ENCODE results near the gene C5AR2. TPM values are rescaled to one million over a fixed set of nuclear protein-coding genes. Genes with fewer than 3 reads are reported as not detected.
"Not testable (repeated sequence)": the region's sequence is repeated elsewhere in the genome, so short reads cannot be mapped to it uniquely, and the experiment has no call there.

C5AR2 gene
- total and polyA plus RNA-seq, 2 donors: 0.52 to 0.78 TPM

DNA sequence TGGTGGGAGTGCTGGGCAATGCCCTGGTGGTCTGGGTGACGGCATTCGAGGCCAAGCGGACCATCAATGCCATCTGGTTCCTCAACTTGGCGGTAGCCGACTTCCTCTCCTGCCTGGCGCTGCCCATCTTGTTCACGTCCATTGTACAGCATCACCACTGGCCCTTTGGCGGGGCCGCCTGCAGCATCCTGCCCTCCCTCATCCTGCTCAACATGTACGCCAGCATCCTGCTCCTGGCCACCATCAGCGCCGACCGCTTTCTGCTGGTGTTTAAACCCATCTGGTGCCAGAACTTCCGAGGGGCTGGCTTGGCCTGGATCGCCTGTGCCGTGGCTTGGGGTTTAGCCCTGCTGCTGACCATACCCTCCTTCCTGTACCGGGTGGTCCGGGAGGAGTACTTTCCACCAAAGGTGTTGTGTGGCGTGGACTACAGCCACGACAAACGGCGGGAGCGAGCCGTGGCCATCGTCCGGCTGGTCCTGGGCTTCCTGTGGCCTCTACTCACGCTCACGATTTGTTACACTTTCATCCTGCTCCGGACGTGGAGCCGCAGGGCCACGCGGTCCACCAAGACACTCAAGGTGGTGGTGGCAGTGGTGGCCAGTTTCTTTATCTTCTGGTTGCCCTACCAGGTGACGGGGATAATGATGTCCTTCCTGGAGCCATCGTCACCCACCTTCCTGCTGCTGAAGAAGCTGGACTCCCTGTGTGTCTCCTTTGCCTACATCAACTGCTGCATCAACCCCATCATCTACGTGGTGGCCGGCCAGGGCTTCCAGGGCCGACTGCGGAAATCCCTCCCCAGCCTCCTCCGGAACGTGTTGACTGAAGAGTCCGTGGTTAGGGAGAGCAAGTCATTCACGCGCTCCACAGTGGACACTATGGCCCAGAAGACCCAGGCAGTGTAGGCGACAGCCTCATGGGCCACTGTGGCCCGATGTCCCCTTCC lies 11.8 kb upstream of the C5AR2 start:
- Histone ChIP-seq H3K27me3 (ENCODE audit: control insufficient read depth in 2 of 2, insufficient read depth in 1 of 2, low read length in 1 of 2) (peaks cover 0 to 8% of the 10 kb centered on the region in 2 donors), H3K9me3 (ENCODE audit: control insufficient read depth in 2 of 2, insufficient read depth in 1 of 2, low read length in 1 of 2) (no peaks in the 10 kb centered on the region), H3K36me3 (ENCODE audit: control insufficient read depth in 2 of 2, insufficient read depth in 2 of 2, low read length in 1 of 2) (no peaks in the 10 kb centered on the region), H3K27ac (ENCODE audit: low read depth in 1 of 2, low read length in 1 of 2) (no peak overlapping the region), H3K4me3 (ENCODE audit: low read length in 2 of 2) (no peak overlapping the region), H3K4me1 (ENCODE audit: control insufficient read depth in 2 of 2, insufficient read depth in 2 of 2, low read length in 2 of 2) (no peaks in the 10 kb centered on the region)
- 96% methylated on average over 46 of the region's 46 CpGs for WGBS
- DNase-seq (ENCODE audit: low read depth in 6 of 9, low spot score in 9 of 9): no peak

DNA sequence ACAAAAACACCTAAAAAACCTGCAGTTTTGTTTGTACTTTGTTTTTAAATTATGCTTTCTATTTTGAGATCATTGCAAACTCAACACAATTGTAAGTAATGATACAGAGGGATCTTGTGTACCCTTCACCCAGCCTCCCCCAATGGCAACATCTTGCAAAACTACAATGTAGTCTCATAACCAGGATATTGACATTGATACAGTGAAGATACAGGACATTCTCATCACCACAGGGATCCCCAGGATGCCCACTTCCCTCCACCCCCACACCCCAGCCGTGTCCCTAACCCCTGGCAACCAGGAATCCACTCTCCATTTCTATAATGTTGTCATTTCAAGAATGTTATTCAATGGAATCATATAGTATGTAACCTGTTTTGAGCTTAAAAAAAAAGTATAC lies 10.3 kb upstream of the C5AR2 start:
- H3K27ac ChIP-seq (ENCODE audit: low read depth in 1 of 2, low read length in 1 of 2): no peak overlapping the region
- no peak overlapping the region for H3K4me3 ChIP-seq (ENCODE audit: low read length in 2 of 2)
- WGBS: 91% methylated on average over 1 of the region's 1 CpG
- DNase-seq (ENCODE audit: low read depth in 6 of 9, low spot score in 9 of 9): no peak
- no peaks in the 10 kb centered on the region for H3K4me1 ChIP-seq (ENCODE audit: control insufficient read depth in 2 of 2, insufficient read depth in 2 of 2, low read length in 2 of 2)
- no peaks in the 10 kb centered on the region for H3K9me3 ChIP-seq (ENCODE audit: control insufficient read depth in 2 of 2, insufficient read depth in 1 of 2, low read length in 1 of 2)
- no peaks in the 10 kb centered on the region for H3K36me3 ChIP-seq (ENCODE audit: control insufficient read depth in 2 of 2, insufficient read depth in 2 of 2, low read length in 1 of 2)
- peaks cover 0 to 4% of the 10 kb centered on the region in 2 donors for H3K27me3 ChIP-seq (ENCODE audit: control insufficient read depth in 2 of 2, insufficient read depth in 1 of 2, low read length in 1 of 2)

DNA sequence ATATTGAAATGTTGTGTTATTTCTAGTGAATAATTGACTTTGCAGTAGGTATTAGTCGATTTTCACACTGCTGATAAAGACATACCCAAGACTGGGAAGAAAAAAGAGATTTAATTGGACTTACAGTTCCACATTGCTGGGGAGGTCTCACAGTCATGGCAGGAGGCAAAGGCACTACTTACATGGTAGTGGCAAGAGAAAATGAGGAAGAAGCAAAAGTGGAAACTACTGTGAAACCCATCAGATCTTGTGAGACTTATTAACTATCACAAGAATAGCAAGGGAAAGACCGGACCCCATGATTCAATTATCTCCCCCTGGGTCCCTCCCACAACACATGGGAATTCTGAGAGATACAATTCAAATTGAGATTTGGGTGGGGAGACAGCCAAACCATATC lies 9.9 kb upstream of the C5AR2 start:
- no peaks in the 10 kb centered on the region for H3K4me1 ChIP-seq (ENCODE audit: control insufficient read depth in 2 of 2, insufficient read depth in 2 of 2, low read length in 2 of 2)
- H3K36me3 ChIP-seq (ENCODE audit: control insufficient read depth in 2 of 2, insufficient read depth in 2 of 2, low read length in 1 of 2): no peaks in the 10 kb centered on the region
- H3K4me3 ChIP-seq (ENCODE audit: low read length in 2 of 2): no peak overlapping the region
- 84% methylated on average over 2 of the region's 2 CpGs for WGBS
- H3K9me3 ChIP-seq (ENCODE audit: control insufficient read depth in 2 of 2, insufficient read depth in 1 of 2, low read length in 1 of 2): no peaks in the 10 kb centered on the region
- DNase-seq (ENCODE audit: low read depth in 6 of 9, low spot score in 9 of 9): no peak
- H3K27me3 ChIP-seq (ENCODE audit: control insufficient read depth in 2 of 2, insufficient read depth in 1 of 2, low read length in 1 of 2): peaks cover 0 to 4% of the 10 kb centered on the region in 2 donors
- H3K27ac ChIP-seq (ENCODE audit: low read depth in 1 of 2, low read length in 1 of 2): no peak overlapping the region

DNA sequence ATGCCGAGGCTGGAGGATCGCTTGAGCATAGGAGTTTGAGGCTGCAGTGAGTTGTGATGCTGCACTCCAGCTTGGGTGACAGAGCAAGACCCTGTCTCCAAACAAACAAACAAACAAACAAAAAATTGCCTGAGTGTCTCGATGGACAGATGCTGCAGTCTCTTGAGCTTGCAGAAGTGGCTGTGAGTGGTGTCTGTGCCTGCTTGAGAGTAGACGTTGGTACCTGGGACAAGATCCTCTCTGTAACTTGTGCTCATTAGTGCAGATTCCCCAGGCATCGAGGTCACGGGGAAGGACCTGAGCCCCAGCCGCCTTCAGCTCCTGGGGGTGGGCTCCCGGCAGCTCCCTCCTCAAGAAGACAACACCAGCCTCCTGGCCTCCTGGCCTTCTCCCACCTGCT lies 8.6 kb upstream of the C5AR2 start:
- Histone ChIP-seq H3K27me3 (ENCODE audit: control insufficient read depth in 2 of 2, insufficient read depth in 1 of 2, low read length in 1 of 2) (peaks cover 0 to 4% of the 10 kb centered on the region in 2 donors), H3K4me1 (ENCODE audit: control insufficient read depth in 2 of 2, insufficient read depth in 2 of 2, low read length in 2 of 2) (no peaks in the 10 kb centered on the region), H3K36me3 (ENCODE audit: control insufficient read depth in 2 of 2, insufficient read depth in 2 of 2, low read length in 1 of 2) (no peaks in the 10 kb centered on the region), H3K27ac (ENCODE audit: low read depth in 1 of 2, low read length in 1 of 2) (no peak overlapping the region), H3K4me3 (ENCODE audit: low read length in 2 of 2) (no peak overlapping the region), H3K9me3 (ENCODE audit: control insufficient read depth in 2 of 2, insufficient read depth in 1 of 2, low read length in 1 of 2) (no peaks in the 10 kb centered on the region)
- WGBS: 90% methylated on average over 8 of the region's 8 CpGs
- DNase-seq (ENCODE audit: low read depth in 6 of 9, low spot score in 9 of 9): no peak

DNA sequence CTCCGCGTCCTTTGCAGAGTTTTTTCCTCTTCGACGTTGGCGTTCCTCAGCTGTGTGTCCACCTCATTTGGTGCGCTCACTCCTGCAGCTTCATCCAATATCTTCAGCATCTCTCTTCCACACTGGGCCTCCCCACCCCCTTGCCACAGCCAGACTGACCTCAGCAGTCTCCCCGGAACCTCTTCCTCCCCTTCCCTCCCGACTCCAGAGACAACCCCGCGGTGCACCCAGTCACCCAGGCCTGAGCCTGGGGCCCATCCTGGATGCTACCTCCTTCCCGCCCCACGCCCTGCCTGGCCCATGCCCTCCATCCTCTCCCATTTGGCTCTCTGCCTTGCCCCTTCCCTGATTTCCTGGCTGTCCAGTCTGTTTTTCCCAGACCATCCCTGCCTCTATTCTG lies 8.1 kb upstream of the C5AR2 start:
- Histone ChIP-seq H3K27me3 (ENCODE audit: control insufficient read depth in 2 of 2, insufficient read depth in 1 of 2, low read length in 1 of 2) (peaks cover 0 to 4% of the 10 kb centered on the region in 2 donors), H3K4me1 (ENCODE audit: control insufficient read depth in 2 of 2, insufficient read depth in 2 of 2, low read length in 2 of 2) (no peaks in the 10 kb centered on the region), H3K27ac (ENCODE audit: low read depth in 1 of 2, low read length in 1 of 2) (no peak overlapping the region), H3K4me3 (ENCODE audit: low read length in 2 of 2) (no peak overlapping the region), H3K36me3 (ENCODE audit: control insufficient read depth in 2 of 2, insufficient read depth in 2 of 2, low read length in 1 of 2) (no peaks in the 10 kb centered on the region), H3K9me3 (ENCODE audit: control insufficient read depth in 2 of 2, insufficient read depth in 1 of 2, low read length in 1 of 2) (no peaks in the 10 kb centered on the region)
- WGBS: 95% methylated on average over 12 of the region's 12 CpGs
- no peak for DNase-seq (ENCODE audit: low read depth in 6 of 9, low spot score in 9 of 9)

DNA sequence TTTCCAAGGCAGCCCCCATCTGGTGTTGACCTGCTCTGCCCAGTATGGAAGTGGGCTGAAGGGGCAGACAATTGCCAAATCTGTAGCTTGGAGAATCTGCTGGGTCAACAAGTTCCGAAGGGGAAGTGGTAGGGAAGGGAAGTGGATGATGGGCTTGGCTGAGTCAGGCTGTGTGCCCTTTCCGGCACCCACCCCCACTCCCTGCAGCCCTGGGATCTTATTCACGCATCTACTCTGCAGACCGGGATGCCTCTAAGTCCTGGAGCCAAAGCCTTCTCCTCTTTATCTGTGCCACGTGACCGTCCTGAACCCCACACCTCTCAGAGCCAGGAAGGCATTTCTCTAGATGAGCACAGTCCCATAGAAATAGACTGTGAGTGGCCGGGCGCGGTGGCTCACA lies 7.5 kb upstream of the C5AR2 start:
- WGBS: 43% methylated on average over 9 of the region's 9 CpGs
- H3K9me3 ChIP-seq (ENCODE audit: control insufficient read depth in 2 of 2, insufficient read depth in 1 of 2, low read length in 1 of 2): no peaks in the 10 kb centered on the region
- no peak for DNase-seq (ENCODE audit: low read depth in 6 of 9, low spot score in 9 of 9)
- no peaks in the 10 kb centered on the region for H3K36me3 ChIP-seq (ENCODE audit: control insufficient read depth in 2 of 2, insufficient read depth in 2 of 2, low read length in 1 of 2)
- peaks cover 0 to 4% of the 10 kb centered on the region in 2 donors for H3K27me3 ChIP-seq (ENCODE audit: control insufficient read depth in 2 of 2, insufficient read depth in 1 of 2, low read length in 1 of 2)
- H3K27ac ChIP-seq (ENCODE audit: low read depth in 1 of 2, low read length in 1 of 2): no peak overlapping the region
- no peak overlapping the region for H3K4me3 ChIP-seq (ENCODE audit: low read length in 2 of 2)
- H3K4me1 ChIP-seq (ENCODE audit: control insufficient read depth in 2 of 2, insufficient read depth in 2 of 2, low read length in 2 of 2): no peaks in the 10 kb centered on the region

DNA sequence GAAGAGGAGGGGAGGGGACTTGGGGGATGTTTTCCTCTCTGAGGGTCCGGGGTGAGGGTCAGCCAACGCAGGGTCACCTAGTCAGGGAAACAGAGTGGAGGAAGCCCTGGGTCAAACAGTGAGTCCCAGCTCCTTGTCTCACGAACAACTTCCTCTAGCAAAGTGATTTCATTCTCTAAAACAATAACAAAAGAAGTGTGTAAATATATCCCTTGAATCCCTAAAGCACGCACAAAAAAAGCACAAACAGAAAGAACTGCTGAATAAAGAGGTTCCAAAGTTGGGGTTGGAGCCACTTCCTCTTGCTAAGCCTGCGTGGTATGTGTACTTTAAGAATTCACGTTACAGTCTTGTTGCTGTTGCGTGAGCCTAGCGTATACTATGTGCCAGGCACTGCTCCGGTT lies 1.5 kb upstream of the C5AR2 start:
- H3K36me3 ChIP-seq (ENCODE audit: control insufficient read depth in 2 of 2, insufficient read depth in 2 of 2, low read length in 1 of 2): no peaks in the 10 kb centered on the region
- 34% methylated on average over 9 of the region's 9 CpGs for WGBS
- H3K27ac ChIP-seq (ENCODE audit: low read depth in 1 of 2, low read length in 1 of 2): peak overlapping the region in 1 of 2 donors; percentile 65
- H3K4me3 ChIP-seq (ENCODE audit: low read length in 2 of 2): no peak overlapping the region
- no peaks in the 10 kb centered on the region for H3K4me1 ChIP-seq (ENCODE audit: control insufficient read depth in 2 of 2, insufficient read depth in 2 of 2, low read length in 2 of 2)
- DNase-seq (ENCODE audit: low read depth in 6 of 9, low spot score in 9 of 9): no peak
- no peaks in the 10 kb centered on the region for H3K9me3 ChIP-seq (ENCODE audit: control insufficient read depth in 2 of 2, insufficient read depth in 1 of 2, low read length in 1 of 2)
- H3K27me3 ChIP-seq (ENCODE audit: control insufficient read depth in 2 of 2, insufficient read depth in 1 of 2, low read length in 1 of 2): no peaks in the 10 kb centered on the region

DNA sequence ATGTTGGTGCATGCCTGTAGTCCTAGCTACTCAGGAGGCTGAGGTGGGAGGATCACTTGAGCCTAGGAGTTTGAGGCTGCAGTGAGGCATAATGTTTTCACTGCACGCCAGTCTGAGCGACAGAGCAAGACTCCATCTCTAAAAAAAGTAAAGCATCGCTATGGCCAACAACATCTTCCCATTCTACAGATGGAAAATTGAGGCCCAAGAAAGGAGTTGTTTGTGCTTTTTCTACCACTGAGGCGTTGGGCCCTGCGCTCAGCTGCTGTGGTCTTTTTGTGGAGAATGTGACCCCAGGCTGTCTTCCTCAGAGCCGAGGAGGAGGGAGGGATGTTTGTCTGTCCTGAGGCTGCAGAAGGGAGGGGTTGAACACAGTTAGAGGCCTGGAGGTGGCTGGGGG lies 485 bp upstream of the C5AR2 start:
- Histone ChIP-seq H3K4me3 (ENCODE audit: low read length in 2 of 2) (no peak overlapping the region), H3K9me3 (ENCODE audit: control insufficient read depth in 2 of 2, insufficient read depth in 1 of 2, low read length in 1 of 2) (no peaks in the 10 kb centered on the region), H3K27me3 (ENCODE audit: control insufficient read depth in 2 of 2, insufficient read depth in 1 of 2, low read length in 1 of 2) (no peaks in the 10 kb centered on the region), H3K27ac (ENCODE audit: low read depth in 1 of 2, low read length in 1 of 2) (no peak overlapping the region), H3K4me1 (ENCODE audit: control insufficient read depth in 2 of 2, insufficient read depth in 2 of 2, low read length in 2 of 2) (peaks cover 0 to 1% of the 10 kb centered on the region in 2 donors), H3K36me3 (ENCODE audit: control insufficient read depth in 2 of 2, insufficient read depth in 2 of 2, low read length in 1 of 2) (no peaks in the 10 kb centered on the region)
- 92% methylated on average over 6 of the region's 6 CpGs for WGBS
- DNase-seq (ENCODE audit: low read depth in 6 of 9, low spot score in 9 of 9): no peak

DNA sequence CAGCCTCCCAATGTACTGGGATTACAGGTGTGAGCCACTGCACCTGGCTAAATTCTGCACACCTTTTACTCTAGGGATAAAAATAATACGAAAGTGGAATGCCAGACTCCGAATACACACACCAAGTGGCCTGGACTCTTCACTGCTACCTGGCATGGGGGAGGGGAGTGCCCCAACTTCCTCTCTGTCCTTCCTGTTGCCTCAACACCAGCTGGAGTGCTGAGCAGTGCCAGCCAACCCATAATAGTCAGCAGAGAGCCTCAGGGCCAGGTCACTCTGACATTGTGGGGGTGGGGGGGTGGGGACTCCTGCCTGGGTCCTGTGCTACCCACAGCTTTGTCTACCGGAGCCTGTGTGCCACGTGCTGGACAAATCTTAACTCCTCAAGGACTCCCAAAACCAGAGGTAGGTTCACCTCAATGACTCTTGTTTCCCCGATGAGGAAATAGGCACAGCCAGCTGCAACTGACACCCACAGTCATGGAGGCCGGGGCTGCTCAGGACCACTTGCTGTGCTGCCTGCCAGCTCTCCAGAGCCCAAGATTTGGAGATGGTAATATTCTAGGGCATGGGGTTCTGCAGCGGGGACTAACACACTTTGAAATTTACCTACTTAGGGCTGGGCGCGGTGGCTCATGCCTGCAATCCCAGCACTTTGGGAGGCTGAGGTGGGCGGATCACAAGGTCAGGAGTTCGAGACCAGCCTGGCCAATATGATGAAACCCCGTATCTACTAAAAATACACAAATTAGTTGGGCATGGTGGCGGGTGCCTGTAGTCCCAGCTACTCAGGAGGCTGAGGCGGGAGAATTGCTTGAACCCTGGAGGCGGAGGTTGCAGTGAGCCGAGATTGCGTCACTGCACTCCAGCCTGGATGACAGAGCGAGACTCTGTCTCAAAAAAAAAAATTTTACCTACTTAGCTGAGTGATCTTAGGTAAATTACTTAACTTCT lies 5.1 kb downstream of the C5AR2 start:
- WGBS: 74% methylated on average over 18 of the region's 18 CpGs
- not testable (repeated sequence) for H3K4me3 ChIP-seq (ENCODE audit: low read length in 2 of 2); H3K36me3 ChIP-seq (ENCODE audit: control insufficient read depth in 2 of 2, insufficient read depth in 2 of 2, low read length in 1 of 2); H3K27me3 ChIP-seq (ENCODE audit: control insufficient read depth in 2 of 2, insufficient read depth in 1 of 2, low read length in 1 of 2); H3K9me3 ChIP-seq (ENCODE audit: control insufficient read depth in 2 of 2, insufficient read depth in 1 of 2, low read length in 1 of 2); H3K4me1 ChIP-seq (ENCODE audit: control insufficient read depth in 2 of 2, insufficient read depth in 2 of 2, low read length in 2 of 2); H3K27ac ChIP-seq (ENCODE audit: low read depth in 1 of 2, low read length in 1 of 2)
- peak in 3 of 9 donors; percentile 10 to 38 (median 17) for DNase-seq (ENCODE audit: low read depth in 6 of 9, low spot score in 9 of 9)
